DMS114 treated with DMSO at 0.1 percent for 48 hours (cell line): Measurements from ENCODE around the gene CEP104.

Source experiments
- DNase-seq: peaks from one replicate; lab custom pipeline; 2025; ENCODE audit not compliant: unreplicated experiment; lab: John Stamatoyannopoulos, UW

Gene CEP104

GRCh38 chr1:3767328-3767925 is 89.6 kb downstream of the CEP104 start:
- no peak for DNase-seq

DNA sequence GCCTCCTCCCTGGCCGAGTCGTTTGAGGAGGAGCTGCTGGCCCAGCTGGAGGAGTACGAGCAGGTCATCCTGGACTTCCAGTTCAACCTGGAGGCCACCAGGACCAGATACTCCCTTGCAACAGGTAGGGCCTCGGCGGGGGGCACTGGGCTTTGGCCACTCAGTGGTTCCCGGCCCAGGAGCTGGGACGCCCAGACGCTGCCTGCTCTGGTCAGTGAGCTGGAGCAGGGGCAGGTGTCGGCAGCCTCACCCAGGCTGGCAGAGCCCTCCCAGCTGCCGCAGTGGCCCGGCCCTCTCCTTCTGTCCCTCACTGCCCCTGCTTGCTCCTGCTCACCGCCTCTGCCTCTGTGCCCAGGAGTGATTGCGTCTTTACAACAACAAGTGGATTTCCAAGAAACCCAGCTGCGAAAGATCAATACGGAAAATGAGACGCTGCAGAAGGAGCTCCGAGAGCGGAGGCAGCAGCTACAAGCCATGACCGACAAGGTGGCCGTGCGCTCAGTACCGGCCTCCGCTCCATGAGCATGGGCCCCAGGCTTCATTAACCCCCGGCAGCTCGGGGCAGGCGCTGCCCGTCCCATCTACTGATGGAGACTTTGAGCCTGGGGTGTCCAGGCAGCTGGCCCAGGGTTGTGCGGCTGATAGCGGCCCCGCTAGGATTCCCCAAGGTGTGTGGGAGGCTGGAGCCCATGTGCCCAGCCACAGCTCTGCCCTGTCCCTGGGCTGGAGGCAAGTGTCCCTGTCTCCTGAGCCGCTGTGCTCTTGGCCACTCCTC is 93.5 kb downstream of the CEP104 start:
- no peak for DNase-seq

DNA sequence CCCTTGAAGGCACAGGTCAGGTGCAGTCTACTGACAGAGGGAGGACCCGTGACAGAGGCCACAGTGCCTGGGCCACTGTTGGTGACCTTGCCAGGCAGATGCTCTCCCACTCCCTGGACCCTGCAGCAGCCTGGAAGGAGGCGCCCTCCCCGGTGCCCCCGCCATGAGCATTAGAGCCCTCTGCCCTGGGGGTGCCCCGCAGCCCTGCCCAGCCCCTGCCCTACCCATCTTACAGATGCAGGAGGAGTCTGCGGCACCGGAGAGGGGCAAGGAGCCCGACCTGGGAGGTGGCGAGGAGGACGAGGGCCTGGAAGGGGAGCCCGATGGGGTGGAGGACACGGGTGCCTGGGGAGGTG is 94.2 kb downstream of the CEP104 start:
- no peak for DNase-seq

- no peak for DNase-seq
These were observed 94.7 kb downstream of the CEP104 start for GRCh38 chr1:3762151-3762872.
